Ovary (tissue), 3 donors: ENCODE measurements around the gene EVX1.

ENCODE experiments used
- EP300 ChIP-seq: sonication (generic); formaldehyde crosslinking; IDR thresholded peaks from one replicate; pipeline ENCODE4 v1.6.1; 2017; ENCODE audit warnings: antibody characterized with exemption
- TF ChIP-seq, protein P1 (sequence below), 3 donors: fragments of 450-650 bp in 2 of 3; fragments of 200-600 bp in 1 of 3; IDR thresholded peaks; one replicate each; pipeline versions ENCODE4 v1.5.1 to v1.8.0; 2016 to 2022; ENCODE audit warnings: antibody characterized with exemption in 3 of 3, mild to moderate bottlenecking in 1 of 3
- donor health status: DM: no; HTN: no; CAD: no.

DNA sequence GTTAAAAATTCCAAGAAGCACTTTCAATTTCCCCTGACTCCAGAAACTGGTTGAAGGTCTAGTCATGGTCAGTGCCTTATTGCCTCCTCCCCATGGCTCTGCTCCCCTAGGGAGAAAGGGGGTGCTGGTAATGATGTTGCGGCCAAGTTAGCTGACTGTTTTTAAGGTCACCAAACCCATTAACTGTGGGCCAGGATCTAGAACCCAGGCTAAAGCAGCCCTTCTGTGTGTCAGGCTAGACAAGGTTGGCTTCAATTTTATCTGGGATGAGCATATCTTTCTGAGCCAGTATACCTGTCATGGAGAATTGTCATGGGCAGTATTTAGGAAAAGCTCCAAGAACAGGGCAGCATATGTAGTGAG, 31.5 kb upstream of the EVX1 start:
- TF ChIP-seq, protein P1, sequence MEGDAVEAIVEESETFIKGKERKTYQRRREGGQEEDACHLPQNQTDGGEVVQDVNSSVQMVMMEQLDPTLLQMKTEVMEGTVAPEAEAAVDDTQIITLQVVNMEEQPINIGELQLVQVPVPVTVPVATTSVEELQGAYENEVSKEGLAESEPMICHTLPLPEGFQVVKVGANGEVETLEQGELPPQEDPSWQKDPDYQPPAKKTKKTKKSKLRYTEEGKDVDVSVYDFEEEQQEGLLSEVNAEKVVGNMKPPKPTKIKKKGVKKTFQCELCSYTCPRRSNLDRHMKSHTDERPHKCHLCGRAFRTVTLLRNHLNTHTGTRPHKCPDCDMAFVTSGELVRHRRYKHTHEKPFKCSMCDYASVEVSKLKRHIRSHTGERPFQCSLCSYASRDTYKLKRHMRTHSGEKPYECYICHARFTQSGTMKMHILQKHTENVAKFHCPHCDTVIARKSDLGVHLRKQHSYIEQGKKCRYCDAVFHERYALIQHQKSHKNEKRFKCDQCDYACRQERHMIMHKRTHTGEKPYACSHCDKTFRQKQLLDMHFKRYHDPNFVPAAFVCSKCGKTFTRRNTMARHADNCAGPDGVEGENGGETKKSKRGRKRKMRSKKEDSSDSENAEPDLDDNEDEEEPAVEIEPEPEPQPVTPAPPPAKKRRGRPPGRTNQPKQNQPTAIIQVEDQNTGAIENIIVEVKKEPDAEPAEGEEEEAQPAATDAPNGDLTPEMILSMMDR (IDR thresholded peaks at IDR 0.05), result no peak
- no peak for TF ChIP-seq EP300
